ENCODE data around the gene LOC128125822.

GRCh38 chr6:63592886-63593285, 20.6 kb downstream of the LOC128125822 start:
- no peak for TF ChIP-seq POLR2A (IDR thresholded peaks at IDR 0.05)
- TF ChIP-seq CTCF (IDR thresholded peaks at IDR 0.05 in 8 of 11, conservative IDR thresholded peaks at IDR 0.05 in 3 of 11), result no peak
- no peak for TF ChIP-seq POLR2AphosphoS5 (IDR thresholded peaks at IDR 0.05)

Data from spleen (tissue), 7 donors.